NCI-H1092 treated with DMSO at 0.1 percent for 48 hours (cell line): ENCODE data around the gene CNDP2.
A peak's percentile ranks its signal among the peaks of the same experiment; 100 is the strongest.

ENCODE experiments used
- DNase-seq: peaks from one replicate; lab custom pipeline; 2025; lab: John Stamatoyannopoulos, UW

Gene CNDP2

GRCh38 chr18:74495581-74496507 is at the start of gene CNDP2:
CNDP2 (plus strand) TSS chr18:74496363; CDS start chr18:74499974, 3,611 bp downstream.
- peak; percentile 99 for DNase-seq

DNA sequence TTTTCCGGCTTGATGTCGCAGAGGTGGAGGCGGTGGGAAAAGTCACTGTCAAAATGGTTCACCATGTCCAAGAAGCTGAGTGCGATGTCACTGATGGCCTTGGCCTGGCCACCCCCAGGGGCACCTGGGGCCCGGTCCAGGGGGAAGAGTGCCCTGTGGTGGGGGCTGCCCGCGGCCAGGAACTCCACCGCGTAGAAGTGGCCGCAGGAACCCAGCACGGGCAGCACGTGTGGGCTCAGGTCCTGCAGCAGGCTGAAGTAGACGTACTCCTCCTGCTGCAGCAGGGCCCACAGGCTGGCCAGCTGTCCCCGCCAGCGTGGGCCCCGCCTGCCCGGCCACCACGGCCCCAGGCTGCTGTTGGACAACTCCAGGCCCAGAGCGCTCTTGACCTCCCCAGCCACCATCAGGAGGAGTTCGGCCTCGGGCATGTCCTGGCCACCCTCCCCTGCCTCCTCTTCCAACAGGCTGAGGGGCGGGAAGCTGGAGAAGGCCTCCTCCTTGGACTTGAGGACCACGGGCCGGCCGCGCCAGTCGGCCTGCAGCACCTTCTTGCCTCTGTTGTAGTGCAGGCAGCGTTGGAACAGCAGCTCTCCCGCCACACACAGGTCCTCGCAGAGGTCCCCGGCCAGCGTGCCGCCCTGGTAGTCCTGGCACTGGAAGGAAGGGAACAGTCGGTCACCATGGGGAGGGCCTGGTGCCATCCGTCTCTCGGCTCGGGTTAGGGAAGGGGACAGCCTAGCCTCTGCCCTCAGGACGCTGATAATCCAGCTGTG is 49.3 kb upstream of the CNDP2 start:
- no peak for DNase-seq

DNA sequence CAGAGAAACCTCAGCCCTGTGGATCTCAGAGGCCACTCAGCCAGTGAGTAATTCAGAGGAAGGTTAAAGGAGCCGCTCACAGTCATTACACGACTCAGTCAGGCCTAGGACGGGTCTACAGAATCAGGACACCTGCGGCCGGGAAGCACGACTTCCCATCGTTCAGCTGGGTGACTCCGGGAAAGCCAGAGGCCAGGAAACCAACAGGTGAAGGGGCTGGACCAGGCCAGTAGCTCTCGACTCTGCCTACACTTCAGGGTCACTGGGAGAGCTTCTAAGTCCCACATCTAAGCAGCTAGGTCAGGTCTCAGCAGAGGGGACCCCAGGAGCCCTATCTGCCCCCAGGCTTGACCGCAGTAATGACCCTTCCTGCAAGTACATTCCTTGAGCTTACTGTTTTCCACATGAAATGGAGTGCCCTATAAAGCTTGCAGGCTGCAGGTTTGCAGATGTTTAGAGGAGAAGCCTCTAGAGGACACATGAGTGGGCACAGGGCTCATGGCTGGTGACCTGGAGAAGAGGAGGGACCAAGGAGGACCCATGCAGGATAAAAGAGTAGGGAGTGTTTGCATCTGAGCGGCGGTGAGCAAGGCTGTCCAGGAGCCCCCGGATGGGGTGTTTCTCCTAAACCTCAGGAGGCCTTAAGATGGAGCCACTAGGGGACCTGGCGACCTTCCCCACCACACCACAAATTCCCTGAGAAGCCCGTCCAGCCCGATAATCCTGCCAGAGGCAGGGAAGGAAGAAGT is 48.6 kb upstream of the CNDP2 start:
- DNase-seq, result no peak

GRCh38 chr18:74450626-74451025 is 45.5 kb upstream of the CNDP2 start:
- no peak for DNase-seq

- no peak for DNase-seq
Observed at GRCh38 chr18:74451148-74451547, 45.0 kb upstream of the CNDP2 start.

DNA sequence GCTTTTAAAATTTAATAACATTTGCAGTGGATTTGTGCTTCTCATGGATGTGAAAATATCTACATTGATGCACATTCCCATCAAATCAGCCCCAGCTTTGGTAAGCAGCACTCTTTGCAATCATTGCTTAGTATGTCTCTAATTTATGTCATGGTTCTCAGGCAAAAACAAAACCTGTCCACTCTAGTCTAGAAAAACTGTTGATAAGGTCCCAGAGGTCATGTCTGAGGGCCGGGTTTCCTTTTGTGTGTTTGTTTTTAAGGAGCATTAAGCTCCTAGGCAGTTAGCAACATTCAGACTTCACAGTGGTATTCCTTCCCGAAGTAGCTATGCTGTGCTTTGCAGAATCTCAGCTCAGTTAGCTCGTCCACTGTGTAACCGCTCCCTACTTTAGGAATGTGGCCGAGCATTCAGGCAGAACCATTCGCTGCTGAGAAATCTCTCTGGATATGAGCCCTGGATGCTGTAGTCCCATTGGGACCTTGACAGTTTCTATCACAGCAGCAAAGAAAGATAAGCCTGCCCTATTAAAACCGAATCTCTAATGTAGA is 43.1 kb upstream of the CNDP2 start:
- DNase-seq, result no peak

GRCh38 chr18:74453642-74454198 is 42.4 kb upstream of the CNDP2 start:
- DNase-seq, result no peak

DNA sequence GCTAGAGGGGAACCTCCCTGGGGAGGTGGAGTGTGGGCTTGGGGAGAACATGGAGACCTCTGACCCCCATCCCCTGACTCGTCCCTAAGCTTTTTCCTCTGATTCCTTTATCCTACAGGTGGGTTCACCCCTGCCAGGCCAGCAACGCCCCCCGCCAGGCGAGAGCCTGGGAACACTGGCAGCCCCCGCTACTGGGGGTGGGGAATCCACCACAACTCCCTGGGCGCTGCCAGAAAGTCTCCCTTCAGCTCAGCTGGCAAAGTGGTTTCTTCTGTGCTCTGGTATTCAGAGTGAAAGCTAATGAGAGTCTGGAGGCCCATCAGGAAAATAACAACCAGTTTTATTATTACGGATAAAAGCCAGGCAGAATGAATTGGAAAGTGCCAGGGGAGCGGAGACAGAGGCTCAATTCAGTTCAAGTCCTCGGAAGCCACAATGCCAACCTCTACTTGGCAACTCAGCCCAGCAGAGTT is 41.8 kb upstream of the CNDP2 start:
- no peak for DNase-seq

DNA sequence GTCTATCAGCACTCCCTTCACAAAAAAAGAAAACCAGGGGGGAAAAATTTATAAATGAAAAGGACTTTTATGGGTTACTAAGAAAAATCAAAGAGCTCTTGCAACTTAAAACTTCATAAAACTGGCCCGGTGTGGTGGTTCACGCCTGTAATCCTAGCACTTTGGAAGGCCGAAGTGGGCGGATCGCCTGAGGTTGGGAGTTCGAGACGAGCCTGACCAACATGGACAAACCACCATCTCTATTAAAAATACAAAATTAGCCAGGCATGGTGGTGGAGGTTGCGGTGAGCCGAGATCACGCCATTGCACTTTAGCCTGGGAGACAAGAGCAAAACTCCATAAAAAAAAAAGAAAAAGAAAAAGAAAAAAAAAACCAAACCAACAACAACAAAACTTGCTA is 40.8 kb upstream of the CNDP2 start:
- DNase-seq, result no peak

GRCh38 chr18:74456017-74456348 is 40.2 kb upstream of the CNDP2 start:
- DNase-seq, result no peak

DNA sequence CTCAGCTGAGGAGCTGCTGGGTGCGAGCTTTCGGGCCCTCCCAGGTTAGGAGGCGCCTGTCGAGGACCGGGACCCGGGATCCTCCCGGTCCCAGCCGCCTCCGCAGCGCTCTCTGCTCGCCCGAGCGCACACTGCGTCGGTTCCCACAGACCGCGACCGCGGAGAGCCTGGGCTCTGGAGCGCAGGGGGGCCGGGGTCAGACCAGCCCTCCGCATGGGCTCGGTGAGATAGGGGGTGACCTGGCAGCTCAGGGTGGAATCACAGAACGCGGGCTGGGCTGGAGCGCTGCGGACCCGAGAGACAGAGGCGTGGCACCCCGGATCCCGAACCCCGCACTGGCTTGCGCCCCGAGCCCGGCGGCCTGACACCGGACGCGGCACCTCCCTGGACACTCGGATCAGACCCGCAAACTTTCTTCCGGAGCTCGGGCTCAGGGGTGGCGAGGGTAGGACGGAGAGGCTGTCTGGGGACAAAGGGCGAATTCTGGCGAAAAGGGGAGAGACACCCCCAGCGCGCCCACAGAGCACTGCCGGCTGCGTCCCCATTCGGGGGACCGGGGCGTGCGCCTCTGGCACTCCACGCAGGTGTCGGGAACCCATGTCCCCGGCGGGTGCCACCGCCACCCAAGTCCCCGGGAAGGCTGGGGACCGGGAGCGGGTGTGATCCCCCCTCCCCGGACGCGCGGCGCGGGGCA is 39.7 kb upstream of the CNDP2 start:
- no peak for DNase-seq

DNA sequence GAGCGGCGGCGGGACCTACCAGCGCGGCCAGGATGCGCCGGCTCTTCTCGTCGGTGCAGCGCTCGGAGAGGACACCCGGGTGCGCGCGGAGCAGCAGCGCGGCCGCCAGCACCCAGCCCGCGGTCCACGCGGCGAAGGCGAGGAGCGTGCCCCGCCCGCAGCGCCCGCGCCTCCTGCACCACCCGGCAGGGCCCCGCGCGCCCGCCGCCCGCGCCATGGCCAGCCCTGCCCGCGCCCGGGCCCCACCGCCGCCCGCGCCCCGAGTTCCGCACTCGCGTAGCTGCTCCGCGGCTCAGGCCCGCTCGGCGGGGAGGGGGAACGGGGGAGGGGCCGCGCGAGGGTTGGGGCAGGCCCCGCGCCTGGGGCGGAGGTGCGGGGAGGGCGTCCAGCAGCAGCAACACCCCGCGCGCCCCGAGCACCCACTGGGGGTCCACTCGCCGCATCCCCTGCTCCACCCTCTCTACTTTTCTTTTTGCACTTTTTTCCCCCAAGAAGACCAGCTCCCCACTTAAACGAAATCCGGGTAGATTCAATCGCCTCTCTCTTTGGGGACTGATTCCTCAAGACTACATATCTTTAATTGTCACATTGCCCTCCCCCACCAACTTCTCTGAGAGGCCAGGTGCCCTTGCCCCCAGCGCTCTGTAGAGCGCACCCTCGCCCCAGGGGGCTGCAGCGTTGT is 39.0 kb upstream of the CNDP2 start, which contains the start of gene DIPK1C:
TSS of gene DIPK1C (minus strand) at position 266 of the 682 bp plus-strand sequence. CDS start at position 217, 49 bp downstream.
- DNase-seq, result no peak

GRCh38 chr18:74457725-74458421 is 38.3 kb upstream of the CNDP2 start:
- no peak for DNase-seq

DNA sequence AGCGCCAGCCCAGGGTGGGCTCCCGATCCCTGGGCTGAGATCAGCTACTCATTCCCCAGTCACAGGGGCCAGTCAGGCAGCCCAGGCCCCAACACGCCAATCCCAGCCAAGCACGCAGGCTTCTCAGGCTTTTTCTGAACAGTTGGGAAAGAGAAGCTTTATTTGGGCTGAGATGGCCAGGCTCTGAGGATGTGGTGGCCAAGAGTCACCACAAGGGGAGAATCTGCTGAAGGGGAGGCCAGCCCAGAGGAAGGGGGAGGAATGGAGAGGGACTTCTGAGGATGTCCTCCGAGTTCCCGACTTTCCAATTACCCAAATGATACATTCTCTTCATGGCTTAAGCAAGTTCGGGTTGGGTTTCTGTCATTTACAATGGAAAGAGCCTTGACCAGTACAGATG is 36.3 kb upstream of the CNDP2 start:
- DNase-seq, result no peak

- no peak for DNase-seq
Observed at GRCh38 chr18:74460825-74461224, 35.3 kb upstream of the CNDP2 start.

- DNase-seq, result no peak
Observed at GRCh38 chr18:74463254-74463653, 32.9 kb upstream of the CNDP2 start.

DNA sequence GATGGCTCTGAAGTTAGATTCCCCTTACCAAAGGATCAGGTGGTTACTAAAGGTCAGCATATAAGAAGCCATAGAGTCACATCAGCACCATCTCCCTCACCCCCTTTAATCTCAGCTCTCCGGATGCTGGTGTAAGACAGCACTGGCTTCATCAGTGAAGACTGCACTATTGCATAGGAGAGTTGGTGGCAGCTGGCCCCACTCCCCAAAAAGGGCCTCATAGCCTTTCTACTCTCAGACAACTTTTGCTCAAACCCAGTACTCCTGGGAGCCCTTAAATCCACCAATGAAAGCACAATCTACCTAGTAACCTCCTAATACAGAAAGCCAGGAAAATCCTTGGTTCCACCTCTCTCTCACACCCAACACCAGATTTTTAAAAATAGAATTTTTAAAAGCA is 32.2 kb upstream of the CNDP2 start:
- no peak for DNase-seq

- no peak for DNase-seq
Observed at GRCh38 chr18:74465775-74466174, 30.4 kb upstream of the CNDP2 start.

DNA sequence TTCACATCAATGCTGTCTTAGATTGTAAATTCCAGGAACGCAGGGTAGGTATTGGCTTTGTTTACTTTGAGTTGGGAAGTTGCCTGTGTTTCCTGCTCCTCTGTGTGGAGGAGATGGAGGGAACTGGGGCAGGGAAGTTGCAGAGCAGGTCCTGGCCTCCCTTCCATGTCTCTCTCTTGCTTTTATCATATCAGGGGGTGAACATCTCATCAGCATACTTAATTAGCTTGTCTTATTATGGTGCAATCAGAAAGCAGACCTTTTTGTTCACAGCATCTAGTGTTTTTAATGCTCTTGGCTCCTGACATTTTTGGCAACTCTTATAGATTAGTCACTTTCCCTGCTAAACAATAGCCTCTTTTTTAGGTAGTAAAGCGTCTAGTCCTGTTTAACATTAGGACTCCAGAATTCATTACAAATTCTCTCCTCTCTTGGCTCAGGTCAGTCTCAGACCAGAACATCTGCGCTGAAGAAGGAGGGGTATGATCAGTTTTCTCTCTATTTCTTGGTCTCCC is 27.6 kb upstream of the CNDP2 start:
- DNase-seq, result no peak

DNA sequence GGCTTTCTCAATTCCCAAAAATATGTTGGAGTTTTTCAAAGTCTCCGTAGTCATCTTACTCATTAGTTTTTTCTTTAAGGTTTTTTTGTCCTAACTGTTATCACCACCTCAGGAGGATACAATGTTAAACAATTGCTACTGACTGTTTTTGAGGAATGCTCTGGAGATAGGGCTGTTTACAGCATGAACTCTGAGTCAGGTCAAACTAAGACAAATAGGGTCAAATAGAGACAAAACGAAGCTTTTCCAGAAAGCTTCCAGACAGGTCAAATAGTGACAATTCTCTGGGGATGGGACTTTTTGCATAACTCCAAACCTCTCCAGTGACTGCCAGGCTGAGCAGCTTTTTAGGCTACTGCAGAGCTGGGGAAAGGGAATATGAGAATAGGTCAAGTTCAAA is 23.9 kb upstream of the CNDP2 start:
- DNase-seq, result no peak
